ENCODE results near the gene TTBK1. TPM values are rescaled to one million over a fixed set of nuclear protein-coding genes. Genes with fewer than 3 reads are reported as not detected.

TTBK1 gene
- total RNA-seq, 1 experiment from 2014 or later, result not detected

DNA sequence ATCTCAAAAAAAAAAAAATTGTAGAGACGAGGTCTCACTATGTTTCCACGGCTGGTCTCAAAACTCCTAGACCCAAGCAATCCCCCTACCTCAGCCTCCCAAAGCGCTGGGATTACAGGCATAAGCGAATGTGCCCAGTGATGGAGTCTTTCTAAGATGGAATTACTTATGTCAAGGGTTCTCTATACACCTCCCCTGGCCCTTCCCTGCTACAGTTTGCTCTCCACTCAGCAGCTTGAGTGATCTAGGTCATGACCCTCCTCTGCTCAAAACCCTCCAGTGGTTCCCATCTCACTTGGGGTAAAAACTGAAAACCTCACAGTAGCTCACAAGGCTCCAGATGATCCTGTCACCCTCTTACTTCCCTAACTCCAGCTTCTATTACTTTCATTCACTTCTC lies 12.2 kb upstream of the TTBK1 start:
- TF ChIP-seq, protein P1, sequence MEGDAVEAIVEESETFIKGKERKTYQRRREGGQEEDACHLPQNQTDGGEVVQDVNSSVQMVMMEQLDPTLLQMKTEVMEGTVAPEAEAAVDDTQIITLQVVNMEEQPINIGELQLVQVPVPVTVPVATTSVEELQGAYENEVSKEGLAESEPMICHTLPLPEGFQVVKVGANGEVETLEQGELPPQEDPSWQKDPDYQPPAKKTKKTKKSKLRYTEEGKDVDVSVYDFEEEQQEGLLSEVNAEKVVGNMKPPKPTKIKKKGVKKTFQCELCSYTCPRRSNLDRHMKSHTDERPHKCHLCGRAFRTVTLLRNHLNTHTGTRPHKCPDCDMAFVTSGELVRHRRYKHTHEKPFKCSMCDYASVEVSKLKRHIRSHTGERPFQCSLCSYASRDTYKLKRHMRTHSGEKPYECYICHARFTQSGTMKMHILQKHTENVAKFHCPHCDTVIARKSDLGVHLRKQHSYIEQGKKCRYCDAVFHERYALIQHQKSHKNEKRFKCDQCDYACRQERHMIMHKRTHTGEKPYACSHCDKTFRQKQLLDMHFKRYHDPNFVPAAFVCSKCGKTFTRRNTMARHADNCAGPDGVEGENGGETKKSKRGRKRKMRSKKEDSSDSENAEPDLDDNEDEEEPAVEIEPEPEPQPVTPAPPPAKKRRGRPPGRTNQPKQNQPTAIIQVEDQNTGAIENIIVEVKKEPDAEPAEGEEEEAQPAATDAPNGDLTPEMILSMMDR (IDR thresholded peaks at IDR 0.05; ENCODE audit: unreplicated experiment), result no peak
- ChIA-PET POLR2A (interaction anchor here (0.5 to 2.7 kb wide), 3 partner anchors 49 to 138 kb away, joined by 4 to 11 read pairs (median 9); partner anchors contain the start of genes CUL9 and ZNF318), CTCF (interaction anchor here (0.8 to 1.6 kb wide), 3 partner anchors 103 to 276 kb away, joined by 3 to 9 read pairs (median 5); no protein-coding TSS in a partner anchor)
- no peaks in the 10 kb centered on the region for H3K9me3 Mint-ChIP-seq (ENCODE audit: unreplicated experiment)
- no TSS peak for BruUV-seq (replicated peaks)
- H3K4me3 Mint-ChIP-seq (ENCODE audit: unreplicated experiment), result no peak overlapping the region
- intact Hi-C loops (cut with micrococcal nuclease), result no loop called here
- peaks cover 6% of the 10 kb centered on the region for H3K36me3 Mint-ChIP-seq (ENCODE audit: insufficient read depth, unreplicated experiment)
- H3K27me3 Mint-ChIP-seq (ENCODE audit: insufficient read depth, unreplicated experiment), result peaks cover 12% of the 10 kb centered on the region
- no peaks in the 10 kb centered on the region for H3K4me1 Mint-ChIP-seq (ENCODE audit: insufficient read depth, unreplicated experiment)
- no peak overlapping the region for H3K27ac Mint-ChIP-seq (ENCODE audit: low read depth, unreplicated experiment)
- no peak for DNase-seq (ENCODE audit: unreplicated experiment)

DNA sequence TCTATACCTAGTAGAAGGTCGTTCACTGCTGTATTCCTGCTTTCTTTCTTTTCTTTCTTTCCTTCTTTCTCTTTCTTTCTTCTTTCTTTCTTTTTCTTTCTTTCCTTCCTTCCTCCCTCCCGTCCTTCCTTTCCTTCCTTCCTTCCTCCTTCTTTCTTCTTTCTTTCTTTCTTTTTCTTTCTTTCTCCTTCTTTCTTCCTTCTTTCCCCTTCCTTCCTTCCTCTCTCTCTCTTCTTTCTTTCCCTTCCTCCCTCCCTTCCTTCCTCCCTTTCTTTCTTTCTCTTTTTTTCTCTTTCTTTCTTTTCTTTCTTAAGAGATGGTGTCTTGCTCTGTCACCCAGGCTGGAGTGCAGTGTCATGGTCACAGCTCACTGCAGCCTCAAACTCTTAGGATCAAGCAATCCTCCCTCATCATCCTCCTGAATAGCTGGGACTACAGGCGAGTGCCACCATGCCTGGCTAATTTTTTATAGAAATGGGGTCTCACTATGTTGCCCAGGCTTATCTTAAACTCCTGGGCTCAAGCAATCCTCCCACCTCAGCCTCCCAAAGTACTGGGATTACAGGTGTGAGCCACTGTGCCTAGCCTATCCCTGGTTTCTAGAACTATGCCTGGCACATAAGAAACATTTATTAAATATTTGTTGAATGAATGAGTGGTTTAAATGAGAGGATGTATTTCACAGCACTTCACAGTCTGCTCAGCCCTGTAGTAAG lies 11.4 kb upstream of the TTBK1 start:
- Mint-ChIP-seq H3K27ac (ENCODE audit: low read depth, unreplicated experiment) (no peak overlapping the region), H3K27me3 (ENCODE audit: insufficient read depth, unreplicated experiment) (peaks cover 12% of the 10 kb centered on the region), H3K36me3 (ENCODE audit: insufficient read depth, unreplicated experiment) (no peaks in the 10 kb centered on the region), H3K4me3 (ENCODE audit: unreplicated experiment) (no peak overlapping the region), H3K9me3 (ENCODE audit: unreplicated experiment) (no peaks in the 10 kb centered on the region), H3K4me1 (ENCODE audit: insufficient read depth, unreplicated experiment) (no peaks in the 10 kb centered on the region)
- DNase-seq (ENCODE audit: unreplicated experiment), result no peak
- intact Hi-C loops (cut with micrococcal nuclease), result no loop called here
- ChIA-PET POLR2A (interaction anchor here (0.6 kb wide), 1 partner anchor 139 kb away, joined by 3 read pairs; no protein-coding TSS in a partner anchor), CTCF (no interaction called here)
- no TSS peak for BruUV-seq (replicated peaks)
- TF ChIP-seq, protein P1 (IDR thresholded peaks at IDR 0.05; ENCODE audit: unreplicated experiment), result no peak

DNA sequence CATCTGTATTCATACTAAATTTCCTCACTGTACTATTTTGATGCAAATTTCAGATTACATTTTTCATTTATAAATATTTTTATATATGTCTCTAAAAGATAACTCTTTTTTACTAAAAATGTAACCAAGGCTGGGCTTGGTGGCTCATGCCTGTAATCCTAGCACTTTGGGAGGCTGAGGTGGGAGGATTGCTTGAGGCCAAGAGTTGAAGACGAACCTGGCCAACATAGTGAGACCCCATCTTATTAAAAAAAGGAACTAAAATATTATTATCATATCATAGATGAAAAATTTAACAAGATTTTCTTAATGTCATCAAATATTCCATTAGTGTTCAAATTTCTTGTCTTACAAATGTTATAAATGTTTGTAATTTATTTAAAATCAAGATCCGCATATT lies 7.4 kb upstream of the TTBK1 start:
- intact Hi-C loops (cut with micrococcal nuclease), result no loop called here
- TF ChIP-seq, protein P1 (IDR thresholded peaks at IDR 0.05; ENCODE audit: unreplicated experiment), result no peak
- Mint-ChIP-seq H3K27ac (ENCODE audit: low read depth, unreplicated experiment) (no peak overlapping the region), H3K4me1 (ENCODE audit: insufficient read depth, unreplicated experiment) (no peaks in the 10 kb centered on the region), H3K27me3 (ENCODE audit: insufficient read depth, unreplicated experiment) (peaks cover 12% of the 10 kb centered on the region), H3K36me3 (ENCODE audit: insufficient read depth, unreplicated experiment) (no peaks in the 10 kb centered on the region), H3K9me3 (ENCODE audit: unreplicated experiment) (no peaks in the 10 kb centered on the region), H3K4me3 (ENCODE audit: unreplicated experiment) (no peak overlapping the region)
- CTCF ChIA-PET, result no interaction called here
- POLR2A ChIA-PET, result no interaction called here
- DNase-seq (ENCODE audit: unreplicated experiment), result no peak
- BruUV-seq (replicated peaks), result no TSS peak

DNA sequence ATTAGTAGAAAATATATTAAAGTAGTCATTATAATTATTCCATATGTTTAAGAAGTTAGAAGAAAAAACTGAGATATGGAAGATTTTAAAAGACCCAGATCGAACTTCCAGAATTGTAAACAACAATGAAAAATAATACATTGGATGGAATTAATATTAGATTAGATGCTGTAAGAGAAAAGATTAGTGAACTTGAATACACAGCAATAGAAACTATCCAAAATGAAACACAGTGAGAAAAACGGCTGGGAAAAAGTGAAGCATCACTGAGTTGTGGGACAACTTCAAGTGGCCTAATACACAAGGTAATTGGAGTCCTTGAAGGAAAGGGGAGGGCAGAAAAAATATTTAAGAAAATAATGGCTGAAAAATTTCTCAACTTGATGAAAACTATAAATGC lies 4.2 kb upstream of the TTBK1 start:
- Mint-ChIP-seq H3K27me3 (ENCODE audit: insufficient read depth, unreplicated experiment) (no peaks in the 10 kb centered on the region), H3K27ac (ENCODE audit: low read depth, unreplicated experiment) (no peak overlapping the region), H3K4me3 (ENCODE audit: unreplicated experiment) (no peak overlapping the region), H3K4me1 (ENCODE audit: insufficient read depth, unreplicated experiment) (no peaks in the 10 kb centered on the region), H3K36me3 (ENCODE audit: insufficient read depth, unreplicated experiment) (no peaks in the 10 kb centered on the region), H3K9me3 (ENCODE audit: unreplicated experiment) (no peaks in the 10 kb centered on the region)
- ChIA-PET CTCF (interaction anchor here (1.6 kb wide), 1 partner anchor 10 kb away, joined by 13 read pairs; the partner anchor contains the start of gene DNPH1), POLR2A (no interaction called here)
- no TSS peak for BruUV-seq (replicated peaks)
- TF ChIP-seq, protein P1 (IDR thresholded peaks at IDR 0.05; ENCODE audit: unreplicated experiment), result no peak
- DNase-seq (ENCODE audit: unreplicated experiment), result no peak
- intact Hi-C loops (cut with micrococcal nuclease), result no loop called here
